PFSK-1 (cell line): ENCODE results near the gene DNAJC6. TPM values are rescaled to one million over a fixed set of nuclear protein-coding genes. Genes with fewer than 3 reads are reported as not detected.

Experiments used
- FOXP2 ChIP-seq: optimal IDR thresholded peaks from 2 replicates; pipeline ENCODE3; 2011; ENCODE audit warnings: borderline replicate concordance, control low read depth, inconsistent platforms; ENCODE audit not compliant: insufficient read depth; ENCODE audit errors: extremely low read length, extremely low read depth
- POLR2AphosphoS5 ChIP-seq: IDR thresholded peaks from 2 replicates; pipeline ENCODE4 v1.6.1; 2012; ENCODE audit warnings: low read depth, mild to moderate bottlenecking, control low read depth, low read length, moderate library complexity
- SIN3A ChIP-seq: IDR thresholded peaks from 2 replicates; pipeline ENCODE4 v1.6.1; 2012; ENCODE audit warnings: mild to moderate bottlenecking, low read length, moderate library complexity, borderline replicate concordance; ENCODE audit not compliant: insufficient read depth
- TAF1 ChIP-seq: IDR thresholded peaks from 2 replicates; pipeline ENCODE4 v1.6.1; 2012; ENCODE audit warnings: low read length, control low read depth, borderline replicate concordance; ENCODE audit not compliant: insufficient read depth
- polyA plus RNA-seq: library from polyadenylated mRNA; unstranded; fragments of >200 nt; gene quantifications from one replicate; pipeline ENCODE4 v1.2.1, GENCODE V29; 2012; ENCODE audit warnings: low read depth, missing spikeins; ENCODE audit not compliant: insufficient read length
- TF ChIP-seq, protein P1 (sequence below), 2 experiments: IDR thresholded peaks; 2 replicates each; pipeline versions ENCODE4 v1.6.1 to v1.8.0; 2011 to 2012; ENCODE audit warnings: low read depth in 2 of 2, low read length in 2 of 2, control low read depth in 1 of 2, inconsistent platforms in 1 of 2, mild to moderate bottlenecking in 1 of 2, moderate library complexity in 1 of 2; ENCODE audit not compliant: insufficient read depth in 1 of 2

Gene DNAJC6
- 0.21 TPM for polyA plus RNA-seq

DNA sequence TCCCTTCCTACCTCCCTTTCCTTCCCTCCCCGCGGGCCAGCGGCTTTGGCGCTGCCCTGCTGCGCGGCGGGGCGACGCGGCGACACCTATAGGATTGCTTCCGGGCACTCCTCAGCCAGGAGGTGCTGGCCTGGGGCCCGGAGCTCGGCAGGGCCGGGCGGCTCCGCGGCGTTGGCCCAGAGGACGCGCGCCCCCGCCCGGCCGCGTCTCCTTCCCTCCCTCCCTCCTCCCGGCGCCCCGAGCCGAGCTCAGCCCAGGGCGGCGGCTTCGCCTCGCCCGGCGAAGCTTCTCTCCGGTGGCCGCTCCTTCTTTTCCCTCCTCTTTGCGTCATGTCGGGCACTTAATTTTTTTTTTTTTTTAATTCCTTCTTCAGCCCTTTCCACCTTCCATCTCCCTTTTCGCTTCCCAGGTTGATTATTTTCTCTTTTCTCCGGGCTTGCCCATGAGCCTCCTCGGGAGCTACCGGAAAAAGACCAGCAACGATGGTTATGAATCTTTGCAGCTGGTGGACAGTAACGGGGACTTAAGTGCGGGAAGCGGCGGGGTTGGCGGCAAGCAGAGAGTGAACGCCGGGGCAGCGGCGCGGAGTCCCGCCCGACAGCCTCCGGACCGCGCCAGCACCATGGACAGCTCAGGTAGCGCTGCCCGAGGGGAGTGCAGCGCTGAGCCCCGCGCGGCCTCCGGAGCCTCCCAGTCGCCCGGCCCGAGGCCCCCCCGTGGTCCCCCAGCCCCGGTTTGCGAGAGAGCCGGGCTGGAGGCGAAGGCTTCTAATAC lies at the start of gene DNAJC6:
DNAJC6 (plus strand) TSS at position 240 of the 774 bp plus-strand sequence; CDS start at position 443, 203 bp downstream.
- TF ChIP-seq POLR2AphosphoS5 (no peak), TAF1 (no peak), SIN3A (peak; percentile 89; the same call in 1 of the 2 replicates), FOXP2 (no peak)
- TF ChIP-seq, protein P1, sequence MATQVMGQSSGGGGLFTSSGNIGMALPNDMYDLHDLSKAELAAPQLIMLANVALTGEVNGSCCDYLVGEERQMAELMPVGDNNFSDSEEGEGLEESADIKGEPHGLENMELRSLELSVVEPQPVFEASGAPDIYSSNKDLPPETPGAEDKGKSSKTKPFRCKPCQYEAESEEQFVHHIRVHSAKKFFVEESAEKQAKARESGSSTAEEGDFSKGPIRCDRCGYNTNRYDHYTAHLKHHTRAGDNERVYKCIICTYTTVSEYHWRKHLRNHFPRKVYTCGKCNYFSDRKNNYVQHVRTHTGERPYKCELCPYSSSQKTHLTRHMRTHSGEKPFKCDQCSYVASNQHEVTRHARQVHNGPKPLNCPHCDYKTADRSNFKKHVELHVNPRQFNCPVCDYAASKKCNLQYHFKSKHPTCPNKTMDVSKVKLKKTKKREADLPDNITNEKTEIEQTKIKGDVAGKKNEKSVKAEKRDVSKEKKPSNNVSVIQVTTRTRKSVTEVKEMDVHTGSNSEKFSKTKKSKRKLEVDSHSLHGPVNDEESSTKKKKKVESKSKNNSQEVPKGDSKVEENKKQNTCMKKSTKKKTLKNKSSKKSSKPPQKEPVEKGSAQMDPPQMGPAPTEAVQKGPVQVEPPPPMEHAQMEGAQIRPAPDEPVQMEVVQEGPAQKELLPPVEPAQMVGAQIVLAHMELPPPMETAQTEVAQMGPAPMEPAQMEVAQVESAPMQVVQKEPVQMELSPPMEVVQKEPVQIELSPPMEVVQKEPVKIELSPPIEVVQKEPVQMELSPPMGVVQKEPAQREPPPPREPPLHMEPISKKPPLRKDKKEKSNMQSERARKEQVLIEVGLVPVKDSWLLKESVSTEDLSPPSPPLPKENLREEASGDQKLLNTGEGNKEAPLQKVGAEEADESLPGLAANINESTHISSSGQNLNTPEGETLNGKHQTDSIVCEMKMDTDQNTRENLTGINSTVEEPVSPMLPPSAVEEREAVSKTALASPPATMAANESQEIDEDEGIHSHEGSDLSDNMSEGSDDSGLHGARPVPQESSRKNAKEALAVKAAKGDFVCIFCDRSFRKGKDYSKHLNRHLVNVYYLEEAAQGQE (IDR thresholded peaks at IDR 0.05; ENCODE audit: insufficient read depth in 1 of 2, low read depth in 2 of 2, low read length in 2 of 2) = peak; percentile 96 to 100

GRCh38 chr1:65259816-65260215 lies 49.5 kb upstream of the DNAJC6 start:
- TF ChIP-seq TAF1 = no peak
- TF ChIP-seq FOXP2 = no peak
- TF ChIP-seq SIN3A = no peak
- TF ChIP-seq, protein P1 (IDR thresholded peaks at IDR 0.05; ENCODE audit: insufficient read depth in 1 of 2, low read depth in 2 of 2, low read length in 2 of 2) = no peak
- no peak for TF ChIP-seq POLR2AphosphoS5

DNA sequence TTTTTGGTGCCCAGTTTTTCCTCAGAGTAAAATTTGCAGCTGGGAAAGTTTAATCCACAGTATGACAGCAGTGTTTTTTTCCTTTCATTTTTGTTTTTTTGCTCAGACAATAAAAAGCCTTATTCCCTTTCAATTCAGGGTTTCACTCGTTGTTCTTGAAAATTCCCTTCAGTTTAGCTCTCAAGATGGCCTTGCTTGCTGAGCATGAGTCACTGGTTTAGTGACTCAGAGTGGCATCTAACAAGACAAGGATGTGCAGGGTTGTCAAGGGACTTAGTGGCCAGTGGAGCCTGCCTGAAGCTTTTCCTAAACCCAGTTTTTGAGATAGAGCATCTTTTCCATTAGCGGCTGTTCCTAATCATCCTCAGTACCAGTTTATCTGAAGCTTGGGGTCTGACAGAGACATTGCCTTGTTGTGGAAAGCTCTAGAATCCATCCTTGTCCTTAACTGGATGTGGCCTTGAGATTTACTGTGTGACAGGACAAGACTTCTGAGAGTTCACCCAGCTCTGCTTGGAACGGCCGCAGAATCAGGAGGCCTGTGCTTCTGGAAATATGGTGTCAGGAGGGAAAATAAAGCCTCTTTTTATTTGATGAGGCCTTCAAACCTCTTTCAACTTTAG lies 48.4 kb upstream of the DNAJC6 start:
- TF ChIP-seq POLR2AphosphoS5 = no peak

DNA sequence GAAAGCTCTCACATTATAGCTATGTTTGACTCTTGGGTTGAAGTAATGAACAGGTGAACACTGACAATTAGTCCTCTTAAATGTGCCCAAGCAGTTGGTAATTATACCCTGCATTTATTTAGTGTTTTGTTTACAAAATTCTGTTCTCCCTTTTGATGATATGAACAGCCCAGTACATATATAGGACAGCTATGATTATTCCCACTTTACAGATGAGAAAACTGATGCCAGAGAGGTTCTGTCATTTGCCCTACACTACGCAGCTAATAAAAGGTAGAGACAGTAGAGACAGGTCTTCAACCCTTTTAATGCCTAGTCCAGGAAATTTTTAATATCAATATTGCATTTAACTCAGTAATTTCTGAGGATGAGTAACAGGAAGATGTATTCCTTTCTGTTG lies 46.1 kb upstream of the DNAJC6 start:
- TF ChIP-seq TAF1 (no peak), FOXP2 (no peak), SIN3A (no peak), POLR2AphosphoS5 (no peak)
- TF ChIP-seq, protein P1 (IDR thresholded peaks at IDR 0.05; ENCODE audit: insufficient read depth in 1 of 2, low read depth in 2 of 2, low read length in 2 of 2) = no peak

DNA sequence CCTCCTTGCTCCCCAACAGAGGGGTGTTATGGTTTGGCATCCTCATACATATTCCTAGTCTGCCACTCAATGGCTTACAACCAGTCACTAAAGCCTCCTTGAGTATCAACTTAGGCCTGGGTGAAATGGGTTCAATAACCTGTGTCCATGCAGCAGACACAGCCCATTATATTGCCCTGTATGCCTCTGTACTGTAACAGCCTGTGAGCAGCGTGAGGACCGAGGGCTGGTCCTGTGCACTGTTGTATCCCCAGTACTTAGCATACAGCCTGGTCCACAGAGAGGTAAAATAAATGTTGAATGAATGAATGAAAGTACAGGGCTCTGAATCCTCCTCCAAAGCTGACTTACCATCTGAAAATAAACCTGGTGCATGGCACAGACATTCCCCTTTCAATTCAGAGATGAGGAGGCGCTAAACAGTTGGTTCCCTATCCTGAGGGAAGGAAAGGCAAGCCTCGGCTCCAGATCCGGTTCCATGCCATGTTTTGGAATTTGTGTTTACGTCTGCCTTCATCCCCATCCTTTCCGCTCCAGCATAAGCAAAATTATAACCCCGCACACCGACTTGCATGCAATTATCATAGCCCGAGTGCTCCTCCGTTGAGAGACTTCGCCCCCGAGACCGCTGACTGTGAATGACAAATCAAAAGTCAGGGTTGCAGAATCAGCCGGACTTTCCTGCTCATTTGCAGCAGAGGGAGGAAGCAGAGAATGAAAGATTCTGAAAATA lies 45.0 kb upstream of the DNAJC6 start:
- TF ChIP-seq FOXP2 = no peak
- TF ChIP-seq, protein P1 (IDR thresholded peaks at IDR 0.05; ENCODE audit: insufficient read depth in 1 of 2, low read depth in 2 of 2, low read length in 2 of 2) = no peak
